H1 (cell line): ENCODE measurements around the gene AP4M1. TPM values are rescaled to one million over a fixed set of nuclear protein-coding genes. Genes with fewer than 3 reads are reported as not detected.

ENCODE experiments used
- CTCF ChIA-PET: fragments of 300-600 bp; sonication (Branson Sonifier 250); formaldehyde crosslinking; loops from one replicate; lab custom pipeline; 2021; ENCODE audit not compliant: partially characterized antibody; lab: Charles Lee
- POLR2A ChIA-PET: fragments of 300-600 bp; sonication (Branson Sonifier 250); formaldehyde crosslinking; loops from one replicate; lab custom pipeline; 2021; ENCODE audit warnings: inconsistent platforms; ENCODE audit not compliant: partially characterized antibody; lab: Charles Lee
- DNase-seq, 2 experiments: peaks; one replicate each; pipeline versions ENCODE4 v3.0.0 to v3.0.0-alpha.2; 2010 to 2022; ENCODE audit warnings: low spot score in 2 of 2, low read depth in 1 of 2, mixed read lengths in 1 of 2
- FAIRE-seq: peaks from 2 replicates; lab custom pipeline; 2011; peaks lifted over from hg19 to GRCh38; lab: Jason Lieb, UNC
- H2AFZ ChIP-seq: 2 replicates; pipeline ENCODE4 v1.8.1; 2012; ENCODE audit warnings: low read length, inconsistent platforms
- H2AK5ac ChIP-seq: 2 replicates; pipeline ENCODE4 v1.6.1; 2013; ENCODE audit warnings: low read depth, low read length
- H2BK120ac ChIP-seq: replicated peaks from 2 replicates; pipeline ENCODE3; 2013; ENCODE audit warnings: low read depth, low read length, inconsistent platforms
- H2BK12ac ChIP-seq: 2 replicates; pipeline ENCODE4 v1.6.1; 2013; ENCODE audit warnings: low read depth, low read length
- H2BK15ac ChIP-seq: 2 replicates; pipeline ENCODE4 v1.6.1; 2013; ENCODE audit warnings: low read length
- H2BK20ac ChIP-seq: 2 replicates; pipeline ENCODE4 v1.6.1; 2013; ENCODE audit warnings: low read length
- H2BK5ac ChIP-seq: 2 replicates; pipeline ENCODE4 v1.6.1; 2013; ENCODE audit warnings: low read depth, low read length
- H3K14ac ChIP-seq: 2 replicates; pipeline ENCODE4 v1.6.1; 2013; ENCODE audit warnings: inconsistent platforms; ENCODE audit not compliant: insufficient read length
- H3K18ac ChIP-seq: 2 replicates; pipeline ENCODE4 v1.6.1; 2013; ENCODE audit warnings: low read length; ENCODE audit errors: extremely low read depth
- H3K23ac ChIP-seq: 2 replicates; pipeline ENCODE4 v1.6.1; 2013; ENCODE audit warnings: inconsistent platforms; ENCODE audit not compliant: insufficient read length
- H3K23me2 ChIP-seq: 2 replicates; pipeline ENCODE4 v1.6.1; 2013; ENCODE audit warnings: low read depth, low read length
- H3K27ac ChIP-seq: 2 replicates; pipeline ENCODE4 v1.6.1; 2011; ENCODE audit warnings: low read depth, low read length, inconsistent platforms
- H3K27me3 ChIP-seq, 4 experiments: replicated peaks in 1 of 4; 1 replicate in 1 of 4; 2 replicates in 3 of 4; pipeline versions ENCODE4 v1.6.1 to v1.8.1; 2011 to 2013; ENCODE audit warnings: low read length in 3 of 4, mild to moderate bottlenecking in 3 of 4, inconsistent platforms in 2 of 4, mixed read lengths in 2 of 4, moderate library complexity in 1 of 4; ENCODE audit not compliant: control insufficient read depth in 3 of 4, insufficient read depth in 3 of 4; ENCODE audit errors: extremely low read depth in 1 of 4
- H3K36me3 ChIP-seq, 4 experiments: 2 replicates each; pipeline versions ENCODE4 v1.6.1 to v1.8.1; 2011 to 2013; ENCODE audit warnings: mild to moderate bottlenecking in 4 of 4, low read length in 3 of 4, moderate library complexity in 2 of 4, control low read depth in 1 of 4, inconsistent platforms in 1 of 4; ENCODE audit not compliant: insufficient read depth in 4 of 4, control insufficient read depth in 2 of 4
- H3K4ac ChIP-seq: replicated peaks from 2 replicates; pipeline ENCODE3; 2013; ENCODE audit warnings: low read length, low read depth, mixed read lengths, inconsistent platforms; ENCODE audit not compliant: insufficient read length
- H3K4me1 ChIP-seq, 4 experiments: replicated peaks in 1 of 4; 1 replicate in 1 of 4; 2 replicates in 3 of 4; pipeline versions ENCODE4 v1.6.1 to v1.8.1; 2011 to 2013; ENCODE audit warnings: low read length in 3 of 4, inconsistent platforms in 2 of 4, mixed read lengths in 1 of 4; ENCODE audit not compliant: insufficient read depth in 4 of 4, control insufficient read depth in 3 of 4
- H3K4me2 ChIP-seq, 2 experiments: 2 replicates each; pipeline versions ENCODE4 v1.6.1 to v1.8.1; 2011 to 2013; ENCODE audit warnings: low read depth in 2 of 2, low read length in 2 of 2, control low read depth in 1 of 2, inconsistent platforms in 1 of 2, mild to moderate bottlenecking in 1 of 2; ENCODE audit not compliant: insufficient read depth in 1 of 2
- H3K4me3 ChIP-seq, 4 experiments: fragments of 200-600, 300-600 bp in 1 of 4; sonication (generic), shearing (Covaris generic), sonication (Bioruptor Twin) in 1 of 4; 2 replicates each; pipeline versions ENCODE4 v1.5.1 to v1.8.1; 2011 to 2016; ENCODE audit warnings: low read length in 4 of 4, low read depth in 3 of 4, control low read depth in 2 of 4, inconsistent platforms in 2 of 4, mild to moderate bottlenecking in 2 of 4, mixed read lengths in 1 of 4, moderate library complexity in 1 of 4; ENCODE audit not compliant: insufficient read depth in 2 of 4; ENCODE audit errors: extremely low read depth in 1 of 4
- H3K56ac ChIP-seq: replicated peaks from 2 replicates; pipeline ENCODE3; 2013; ENCODE audit warnings: low read depth, mild to moderate bottlenecking, mixed read lengths, low read length, inconsistent platforms; ENCODE audit not compliant: insufficient read length
- H3K79me1 ChIP-seq: 2 replicates; pipeline ENCODE4 v1.6.1; 2013; ENCODE audit warnings: low read depth, low read length, control low read depth
- H3K79me2 ChIP-seq, 2 experiments: 2 replicates each; pipeline versions ENCODE4 v1.6.1 to v1.8.1; 2012 to 2013; ENCODE audit warnings: low read length in 2 of 2, mild to moderate bottlenecking in 2 of 2, inconsistent platforms in 1 of 2; ENCODE audit not compliant: insufficient read depth in 2 of 2, control insufficient read depth in 1 of 2
- H3K9ac ChIP-seq, 4 experiments: replicated peaks in 1 of 4; 1 replicate in 1 of 4; 2 replicates in 3 of 4; pipeline versions ENCODE4 v1.6.1 to v1.8.1; 2011 to 2013; ENCODE audit warnings: low read depth in 3 of 4, low read length in 3 of 4, control low read depth in 2 of 4, mild to moderate bottlenecking in 2 of 4, moderate library complexity in 2 of 4, inconsistent platforms in 1 of 4; ENCODE audit errors: extremely low read depth in 1 of 4
- H3K9me3 ChIP-seq, 2 experiments: 2 replicates each; pipeline versions ENCODE4 v1.6.1 to v1.8.1; 2012 to 2013; ENCODE audit warnings: mild to moderate bottlenecking in 2 of 2, moderate library complexity in 2 of 2, control low read depth in 1 of 2, inconsistent platforms in 1 of 2, low read depth in 1 of 2, low read length in 1 of 2, mixed read lengths in 1 of 2; ENCODE audit not compliant: insufficient read depth in 2 of 2
- H4K20me1 ChIP-seq, 2 experiments: replicated peaks in 1 of 2; 2 replicates each; pipeline versions ENCODE3 to v1.8.1; 2011 to 2013; ENCODE audit warnings: inconsistent platforms in 2 of 2, low read length in 2 of 2, mild to moderate bottlenecking in 1 of 2; ENCODE audit not compliant: insufficient read depth in 2 of 2, control insufficient read depth in 1 of 2
- H4K5ac ChIP-seq: 2 replicates; pipeline ENCODE4 v1.6.1; 2013; ENCODE audit warnings: low read length, low read depth, mixed read lengths, inconsistent platforms; ENCODE audit not compliant: insufficient read length
- H4K8ac ChIP-seq: 2 replicates; pipeline ENCODE4 v1.8.0; 2013; ENCODE audit warnings: mild to moderate bottlenecking, moderate library complexity, low read length, inconsistent platforms; ENCODE audit not compliant: insufficient read depth; ENCODE audit errors: extremely low read depth
- H4K91ac ChIP-seq: replicated peaks from 2 replicates; pipeline ENCODE3; 2013; ENCODE audit warnings: low read length, mixed read lengths, inconsistent platforms; ENCODE audit not compliant: insufficient read length
- E2F6 ChIP-seq: IDR thresholded peaks from 2 replicates; pipeline ENCODE4 v1.6.1; 2012; ENCODE audit warnings: inconsistent platforms
- EGR1 ChIP-seq: IDR thresholded peaks from 2 replicates; pipeline ENCODE4 v1.6.1; 2011; ENCODE audit warnings: low read depth, low read length, borderline replicate concordance
- JUN ChIP-seq: IDR thresholded peaks from 2 replicates; pipeline ENCODE4 v1.6.1; 2011; ENCODE audit warnings: low read depth, mild to moderate bottlenecking, improper control_type of control experiment, low read length
- PHF8 ChIP-seq: fragments of 200-600 bp; sonication (generic); conservative IDR thresholded peaks from 2 replicates; pipeline ENCODE4 v1.7.1; 2012; ENCODE audit warnings: low read depth, mild to moderate bottlenecking, inconsistent platforms, low read length, moderate library complexity
- RNF2 ChIP-seq: fragments of 200-900, 300-1000 bp; sonication (generic); IDR thresholded peaks from 2 replicates; pipeline ENCODE4 v1.7.1; 2016; ENCODE audit warnings: borderline replicate concordance, low read depth, mild to moderate bottlenecking, antibody characterized with exemption, low read length; ENCODE audit not compliant: poor library complexity, severe bottlenecking; ENCODE audit errors: missing control alignments
- RXRA ChIP-seq: IDR thresholded peaks from 2 replicates; pipeline ENCODE4 v1.6.1; 2011; ENCODE audit warnings: low read depth, mild to moderate bottlenecking, low read length, moderate library complexity; ENCODE audit not compliant: insufficient read depth
- SAP30 ChIP-seq: fragments of 300-600 bp; sonication (generic); IDR thresholded peaks from 2 replicates; pipeline ENCODE4 v1.7.1; 2012; ENCODE audit warnings: low read length, moderate library complexity, mild to moderate bottlenecking, inconsistent platforms; ENCODE audit not compliant: insufficient read depth, insufficient replicate concordance
- SIX5 ChIP-seq: IDR thresholded peaks from 2 replicates; pipeline ENCODE4 v1.6.1; 2011; ENCODE audit warnings: mild to moderate bottlenecking, low read depth, low read length
- SP1 ChIP-seq: IDR thresholded peaks from 2 replicates; pipeline ENCODE4 v1.6.1; 2011; ENCODE audit warnings: low read depth, low read length
- TBP ChIP-seq: IDR thresholded peaks from 2 replicates; pipeline ENCODE4 v1.6.1; 2011; ENCODE audit warnings: low read depth, low read length, improper control_type of control experiment
- WGBS, 2 experiments: shearing (Covaris generic) in 1 of 2; methylation state at CpG; one replicate each; pipeline versions ENCODE4 v1.1.6 to v1.1.7; 2013 to 2015; ENCODE audit warnings: low lambda C conversion rate in 2 of 2, mixed read lengths in 2 of 2, inconsistent platforms in 1 of 2, low coverage in 1 of 2, missing lambda C conversion rate in 1 of 2; ENCODE audit not compliant: insufficient replicate concordance in 2 of 2, insufficient coverage in 1 of 2, insufficient read length in 1 of 2; ENCODE audit errors: extremely low coverage in 1 of 2, missing lambda C conversion rate in 1 of 2; 5-methylcytosine and 5-hydroxymethylcytosine counted together
- polyA plus RNA-seq, 7 experiments: library from polyadenylated mRNA; depleted of rRNA in 3 of 7; stranded (reverse) in 5 of 7; unstranded in 2 of 7; fragments of >200 nt in 5 of 7; fragments of 200-250 nt in 2 of 7; gene quantifications; 1 replicate in 5 of 7; 2 replicates in 1 of 7; 4 replicates in 1 of 7; pipeline versions ENCODE4 v1.2.1 to v1.2.3, GENCODE V29; 2011 to 2013; ENCODE audit warnings: missing spikeins in 2 of 7, mixed read lengths in 2 of 7
- total RNA-seq: library from RNA; stranded (reverse); fragmentation: NEBNext Ultra II Directional; extraction: Animal tissue kit (Norgen Biotek cat#: 25700); gene quantifications from 2 replicates; pipeline ENCODE4 v1.2.1, GENCODE V29; 2021

The AP4M1 gene
- total and polyA plus RNA-seq, 2 of the 8 experiments (the other 6 are each of a cell fraction or from before 2014, with no cell fraction given), result 15.2 to 16.6 TPM

- no peak for FAIRE-seq
- peaks cover 1 to 3% of the 10 kb centered on the region in 2 experiments for H4K20me1 ChIP-seq
Observed at GRCh38 chr7:100075418-100075817, 26.0 kb upstream of the AP4M1 start.

More at GRCh38 chr7:100075418-100075817, 26.0 kb upstream of the AP4M1 start:
- Histone ChIP-seq H2BK120ac (no peak overlapping the region), H3K36me3 (peaks cover 73 to 97% (median 87%) of the 10 kb centered on the region in 4 experiments), H3K4me1 (peaks cover 0 to 4% (median 0%) of the 10 kb centered on the region in 4 experiments; a peak in 1 of 7 replicates), H3K27me3 (no peaks in the 10 kb centered on the region; a peak in 1 of 7 replicates), H3K9ac (no peak overlapping the region), H3K4ac (no peak overlapping the region), H3K4me2 (no peak overlapping the region), H2BK5ac (no peak overlapping the region), H2BK15ac (no peak overlapping the region), H4K5ac (no peak overlapping the region), H3K27ac (no peak overlapping the region), H2BK12ac (no peak overlapping the region), H3K79me1 (peaks cover 4% of the 10 kb centered on the region), H3K56ac (no peak overlapping the region), H2AFZ (no peak overlapping the region), H3K79me2 (peaks cover 22 to 40% of the 10 kb centered on the region in 2 experiments), H3K23me2 (no peaks in the 10 kb centered on the region), H4K8ac (no peak overlapping the region), H3K23ac (no peak overlapping the region), H2AK5ac (no peak overlapping the region), H3K18ac (no peak overlapping the region), H2BK20ac (no peak overlapping the region), H3K9me3 (peaks cover 53 to 61% of the 10 kb centered on the region in 2 experiments), H4K91ac (no peak overlapping the region), H3K4me3 (no peak overlapping the region), H3K14ac (no peak overlapping the region)
- DNase-seq, result no peak
- CTCF ChIA-PET, result interaction anchor here (0.6 to 2.1 kb wide), 6 partner anchors 8 to 609 kb away, joined by 3 to 5 read pairs (median 3); no protein-coding TSS in a partner anchor
- 94% methylated on average over 6 of the region's 6 CpGs; no CpG with 5 or more reads in 1 of the 2 experiments for WGBS, 2 experiments
- no peak for TF ChIP-seq JUN
- no peak for TF ChIP-seq E2F6
- TF ChIP-seq SP1, result no peak
- no peak for TF ChIP-seq RNF2
- no peak for TF ChIP-seq SIX5
- TF ChIP-seq EGR1, result no peak
- no peak for TF ChIP-seq PHF8
- no peak for TF ChIP-seq SAP30
- TF ChIP-seq TBP, result no peak
- no peak for TF ChIP-seq RXRA
- POLR2A ChIA-PET, result interaction anchor here (0.6 to 19.6 kb wide), 13 partner anchors 8 to 85 kb away, joined by 3 to 294 read pairs (median 4); partner anchors contain the start of genes AP4M1, COPS6, MCM7 and ZSCAN21
